Measurements from ENCODE around the gene NSUN2.
"Not testable (repeated sequence)": the region's sequence is repeated elsewhere in the genome, so short reads cannot be mapped to it uniquely, and the experiment has no call there.

Gene NSUN2

GRCh38 chr5:6632888-6633468, at the start of gene NSUN2, which contains the start of gene SRD5A1:
TSS of gene NSUN2 (minus strand) at chr5:6633044. CDS start at chr5:6632979, 65 bp downstream.
TSS of gene SRD5A1 (plus strand) at chr5:6633440. CDS start at chr5:6633577, 137 bp downstream.
- DNase-seq (ENCODE audit: low read depth) = peak; percentile 88

DNA sequence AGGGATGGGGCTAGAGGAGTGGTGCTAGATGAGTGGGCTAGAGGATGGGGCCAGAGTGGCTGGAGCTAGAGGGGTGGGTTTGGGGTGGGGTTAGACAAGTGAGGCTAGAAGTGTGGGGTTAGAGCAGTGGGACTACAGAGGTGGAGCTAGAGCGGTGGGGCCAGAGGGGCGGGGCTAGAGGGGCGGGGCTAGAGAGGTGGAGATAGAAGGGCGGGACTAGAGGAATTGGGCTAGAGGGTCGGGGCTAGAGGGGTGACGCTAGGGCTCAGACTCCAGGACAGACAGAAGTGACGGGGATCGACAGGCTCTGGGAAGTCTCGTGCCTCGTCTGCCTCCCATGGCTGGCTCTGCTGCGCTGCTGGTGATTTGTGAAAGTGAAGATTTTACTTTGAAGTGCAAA, 49.4 kb upstream of the NSUN2 start:
- DNase-seq (ENCODE audit: low read depth) = no peak

- no peak for DNase-seq (ENCODE audit: low read depth)
These were observed 48.8 kb upstream of the NSUN2 start for GRCh38 chr5:6681682-6682081.

GRCh38 chr5:6680922-6681321, 48.1 kb upstream of the NSUN2 start:
- DNase-seq (ENCODE audit: low read depth) = no peak

DNA sequence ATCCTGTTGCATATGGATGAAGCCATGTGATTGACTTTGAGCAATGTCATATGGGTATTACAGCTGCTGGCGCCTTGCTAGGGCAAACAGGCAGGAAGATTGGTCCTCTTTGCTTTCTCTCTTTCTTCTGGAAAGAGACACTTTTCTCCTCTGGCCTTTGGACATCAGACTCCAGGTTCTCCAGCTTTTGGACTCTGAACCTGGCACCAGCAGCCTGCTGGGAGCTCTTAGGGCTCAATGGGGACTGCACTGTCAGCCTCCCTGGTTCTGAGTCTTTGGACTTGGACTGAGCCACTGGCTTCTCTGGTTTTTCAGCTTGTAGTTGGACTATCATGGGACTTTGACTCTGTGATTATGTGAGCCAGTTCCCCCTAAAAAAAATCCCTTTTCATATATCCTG, 45.5 kb upstream of the NSUN2 start:
- DNase-seq (ENCODE audit: low read depth) = no peak

DNA sequence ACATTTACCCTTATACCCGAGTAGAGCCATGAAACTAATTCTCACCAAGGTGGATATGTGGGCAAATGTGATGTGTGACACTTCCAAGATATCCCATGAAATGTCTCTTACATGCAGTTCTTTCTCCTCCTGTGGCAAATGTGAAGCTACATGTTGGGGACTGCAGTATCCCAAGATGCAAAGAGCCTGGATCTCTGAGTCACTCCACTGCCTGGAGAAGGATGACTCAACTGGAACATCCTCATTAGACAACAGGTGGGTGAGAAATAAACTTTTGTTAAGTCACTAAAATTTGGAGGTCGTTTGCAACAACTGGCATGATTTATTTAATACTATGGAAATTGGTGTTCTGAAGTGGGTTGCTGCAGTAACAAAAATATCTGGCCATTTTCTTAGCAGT, 43.9 kb upstream of the NSUN2 start:
- DNase-seq (ENCODE audit: low read depth) = no peak

DNA sequence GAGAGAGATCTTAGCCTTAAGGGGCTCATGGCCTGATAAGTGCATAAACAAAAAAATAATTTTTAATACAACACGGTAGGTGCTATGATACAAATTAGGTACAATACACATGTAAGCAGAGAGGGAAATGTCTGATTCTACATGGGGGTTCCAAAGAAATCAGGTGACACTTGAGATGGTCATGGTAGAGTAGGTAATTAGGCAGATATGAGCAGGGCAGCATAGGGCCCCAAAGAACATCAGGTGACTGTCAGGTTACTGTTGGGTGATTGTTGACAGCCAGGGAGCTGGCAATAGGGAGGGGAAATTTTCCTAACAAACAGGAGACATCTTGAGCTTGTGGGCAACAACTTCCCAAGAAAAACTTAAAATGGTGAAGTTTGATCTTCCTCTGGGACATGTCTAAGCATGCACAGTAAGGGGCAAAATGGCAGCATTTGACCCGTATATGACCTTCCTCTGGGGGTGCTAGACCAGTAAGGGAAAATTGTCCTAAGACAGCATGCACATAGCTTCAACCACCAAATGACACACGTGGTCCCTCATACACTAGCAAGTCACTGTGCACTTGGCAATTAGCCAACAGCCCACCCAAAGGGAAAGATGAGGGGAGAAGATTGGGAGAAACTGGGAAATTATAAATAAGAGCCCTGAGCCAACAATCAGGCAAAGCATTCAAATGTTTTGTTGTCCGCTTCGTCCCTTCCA, 43.1 kb upstream of the NSUN2 start:
- DNase-seq (ENCODE audit: low read depth) = no peak

GRCh38 chr5:6674886-6675285, 42.0 kb upstream of the NSUN2 start:
- no peak for DNase-seq (ENCODE audit: low read depth)

DNA sequence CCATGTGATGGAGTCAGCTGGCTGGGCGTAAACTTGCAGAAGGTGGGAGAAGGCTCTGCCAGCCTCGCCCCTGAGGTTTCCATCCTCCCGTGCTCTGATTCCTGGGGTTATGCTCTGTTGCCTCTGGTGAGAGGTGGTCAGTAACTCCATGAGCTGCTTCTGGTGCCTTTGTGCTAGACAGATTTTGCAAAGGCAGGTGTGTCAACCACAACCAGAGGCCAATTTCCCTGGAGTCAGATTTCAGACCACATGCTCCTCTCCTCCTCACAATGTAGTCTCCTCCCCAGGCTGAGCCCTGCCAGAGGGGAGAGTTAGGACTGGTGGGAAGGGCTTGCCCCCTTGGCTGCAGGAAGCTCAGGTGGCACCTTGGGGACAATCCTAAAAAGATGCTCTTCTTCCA, 41.6 kb upstream of the NSUN2 start:
- no peak for DNase-seq (ENCODE audit: low read depth)

- no peak for DNase-seq (ENCODE audit: low read depth)
These were observed 41.1 kb upstream of the NSUN2 start for GRCh38 chr5:6673963-6674362.

GRCh38 chr5:6673031-6673430, 40.2 kb upstream of the NSUN2 start:
- no peak for DNase-seq (ENCODE audit: low read depth)

- DNase-seq (ENCODE audit: low read depth) = not testable (repeated sequence)
These were observed 35.9 kb upstream of the NSUN2 start for GRCh38 chr5:6668717-6669116.

DNA sequence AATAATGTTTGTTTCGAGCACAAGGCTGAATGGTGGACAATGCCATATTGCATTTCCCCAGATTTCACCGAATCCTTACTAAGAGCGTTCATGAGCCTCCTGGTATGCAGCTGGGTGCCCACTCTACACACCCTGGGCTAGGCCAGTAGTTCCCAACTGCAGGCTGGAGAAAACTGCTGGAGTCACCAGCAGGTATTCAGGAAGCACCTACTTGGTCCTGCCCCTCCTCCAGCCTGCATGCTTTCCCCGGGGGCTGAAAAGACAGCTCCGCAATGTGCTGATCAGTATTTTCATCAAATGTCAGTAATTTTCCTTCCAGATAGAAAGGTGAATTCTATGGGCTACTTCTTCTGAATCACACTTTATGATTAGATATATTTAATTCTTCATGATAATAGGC, 34.8 kb upstream of the NSUN2 start:
- no peak for DNase-seq (ENCODE audit: low read depth)

GRCh38 chr5:6666762-6667161, 33.9 kb upstream of the NSUN2 start:
- DNase-seq (ENCODE audit: low read depth) = no peak

DNA sequence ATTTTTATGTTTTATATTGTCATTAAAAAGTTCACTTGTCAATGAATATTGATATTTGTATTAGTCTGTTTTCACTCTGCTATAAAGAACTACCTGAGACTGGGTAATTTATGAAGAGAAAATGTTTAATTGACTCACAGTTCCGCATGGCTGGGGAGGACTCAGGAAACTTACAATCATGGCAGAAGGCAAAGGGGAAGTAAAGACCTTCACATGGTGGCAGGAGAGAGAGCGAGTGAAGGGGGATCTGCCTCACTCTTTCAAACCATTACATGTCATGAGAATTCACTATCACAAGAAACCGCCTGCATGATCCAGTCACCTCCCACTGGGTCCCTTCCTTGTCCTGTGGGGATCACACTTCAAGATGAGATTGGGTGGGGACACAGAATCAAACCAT, 27.8 kb upstream of the NSUN2 start:
- DNase-seq (ENCODE audit: low read depth) = no peak

- DNase-seq (ENCODE audit: low read depth) = no peak
These were observed 27.3 kb upstream of the NSUN2 start for GRCh38 chr5:6659941-6660684.

DNA sequence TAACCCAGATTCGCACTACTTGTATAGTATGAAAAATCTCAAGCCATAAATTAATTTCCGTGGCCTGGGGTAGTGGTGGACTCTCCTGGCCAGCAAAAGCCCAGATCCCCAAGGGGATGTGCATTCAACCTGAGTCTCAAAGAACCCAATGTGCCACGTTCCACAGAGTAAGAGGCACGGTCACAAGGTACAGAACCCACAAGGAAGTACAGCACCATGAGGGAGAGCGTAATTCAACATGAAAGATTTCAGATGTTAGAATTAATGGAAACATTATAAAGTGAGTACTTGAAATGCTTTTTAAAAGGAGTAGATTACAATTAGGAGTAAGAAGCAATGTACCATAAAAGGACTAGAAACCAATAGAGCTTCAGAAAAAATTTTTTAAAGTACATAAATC, 23.8 kb upstream of the NSUN2 start:
- no peak for DNase-seq (ENCODE audit: low read depth)

DNA sequence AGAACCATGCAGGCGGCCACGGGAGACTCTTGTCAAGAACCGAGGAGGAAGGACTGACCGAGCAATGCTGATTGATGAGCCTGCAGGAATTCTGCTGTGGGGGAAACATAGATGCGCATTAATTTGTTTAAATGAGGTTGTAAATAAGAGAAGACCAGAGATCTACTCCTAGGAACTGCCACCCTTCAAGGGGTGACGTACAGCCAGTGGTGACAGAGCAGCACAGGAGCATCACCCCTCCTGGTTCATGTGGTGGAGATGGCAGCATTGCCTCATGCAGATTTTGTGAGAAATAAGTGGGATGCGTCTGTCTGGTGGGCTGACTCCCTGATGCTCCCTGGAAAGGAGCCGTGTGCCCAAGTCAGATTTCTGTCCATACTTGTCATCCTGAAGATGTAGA, 22.6 kb upstream of the NSUN2 start:
- DNase-seq (ENCODE audit: low read depth) = no peak

- DNase-seq (ENCODE audit: low read depth) = no peak
These were observed 19.2 kb upstream of the NSUN2 start for GRCh38 chr5:6652025-6652424.

GRCh38 chr5:6649681-6650080, 16.8 kb upstream of the NSUN2 start:
- no peak for DNase-seq (ENCODE audit: low read depth)

GRCh38 chr5:6649186-6649585, 16.3 kb upstream of the NSUN2 start:
- DNase-seq (ENCODE audit: low read depth) = no peak

GRCh38 chr5:6645571-6646362, 12.9 kb upstream of the NSUN2 start:
- not testable (repeated sequence) for DNase-seq (ENCODE audit: low read depth)

All from fibroblast of the conjunctiva (primary cell).